PC-3 (cell line): ENCODE data around the gene ENO4. TPM values are rescaled to one million over a fixed set of nuclear protein-coding genes. Genes with fewer than 3 reads are reported as not detected.

Experiments
- ATAC-seq: fragments of 200-7000 bp; cut with Tn5 transposase; 2 replicates; pipeline ENCODE4 v1.9.1; 2020; ENCODE audit warnings: mild to moderate bottlenecking, moderate library complexity
- BruUV-seq: library from RNA; stranded (reverse); fragments of 400-500 nt; replicated peaks from 2 replicates; lab custom pipeline; 2021; lab: Mats Ljungman, UMichigan
- CTCF ChIA-PET: fragments of 300-600 bp; sonication (Branson Sonifier 250); formaldehyde crosslinking; loops from one replicate; lab custom pipeline; 2022; ENCODE audit warnings: antibody characterized with exemption; lab: Charles Lee
- POLR2A ChIA-PET: fragments of 300-600 bp; sonication (Branson Sonifier 250); formaldehyde crosslinking; loops from one replicate; lab custom pipeline; 2022; ENCODE audit warnings: antibody characterized with exemption; ENCODE audit not compliant: unreplicated experiment; lab: Charles Lee
- DNase-seq: peaks from one replicate; pipeline ENCODE4 v3.0.0-alpha.2; 2015
- H2AFZ ChIP-seq: fragments of 300-600 bp; sonication (generic); 2 replicates; pipeline ENCODE4 v1.6.0; 2016; ENCODE audit warnings: antibody characterized with exemption, low read length
- H3F3A ChIP-seq: fragments of 300-600 bp; sonication (generic); one replicate; pipeline ENCODE4 v1.6.0; 2017; ENCODE audit warnings: antibody characterized with exemption, low read length, control low read depth, mild to moderate bottlenecking; ENCODE audit not compliant: unreplicated experiment
- H3K27ac ChIP-seq: fragments of 300-600 bp; sonication (generic); 2 replicates; pipeline ENCODE4 v1.5.1; 2016; ENCODE audit warnings: mild to moderate bottlenecking, low read length
- H3K27me3 ChIP-seq: fragments of 300-600 bp; sonication (generic); 2 replicates; pipeline ENCODE4 v1.6.1; 2016; ENCODE audit warnings: low read length, mixed read lengths
- H3K36me3 ChIP-seq: fragments of 300-600 bp; sonication (generic); 2 replicates; pipeline ENCODE4 v1.6.1; 2016; ENCODE audit warnings: low read depth, mixed run types, low read length, mixed read lengths
- H3K4me1 ChIP-seq: fragments of 300-600 bp; sonication (generic); 2 replicates; pipeline ENCODE4 v1.5.1; 2016; ENCODE audit warnings: low read length; ENCODE audit not compliant: insufficient read depth
- H3K4me2 ChIP-seq: fragments of 300-600 bp; sonication (generic); 2 replicates; pipeline ENCODE4 v1.6.0; 2016; ENCODE audit warnings: low read length
- H3K4me3 ChIP-seq: fragments of 300-600 bp; sonication (generic); 2 replicates; pipeline ENCODE4 v1.5.1; 2016; ENCODE audit warnings: mild to moderate bottlenecking, low read length, mixed read lengths
- H3K79me2 ChIP-seq: fragments of 300-600 bp; sonication (generic); 2 replicates; pipeline ENCODE4 v1.6.1; 2017; ENCODE audit warnings: low read length, mixed read lengths
- H3K9ac ChIP-seq: fragments of 300-600 bp; sonication (generic); 2 replicates; pipeline ENCODE4 v1.6.0; 2016; ENCODE audit warnings: mild to moderate bottlenecking, low read length
- H3K9me2 ChIP-seq: fragments of 300-600 bp; sonication (generic); replicated peaks from 2 replicates; pipeline ENCODE4 v1.6.1; 2016; ENCODE audit warnings: mixed run types, low read length, mixed read lengths
- H3K9me3 ChIP-seq: fragments of 300-600 bp; sonication (generic); 2 replicates; pipeline ENCODE4 v1.6.1; 2016; ENCODE audit warnings: low read length, mixed read lengths
- H4K20me1 ChIP-seq: fragments of 300-600 bp; sonication (generic); 2 replicates; pipeline ENCODE4 v1.6.1; 2016; ENCODE audit warnings: low read length, mixed read lengths
- EZH2 ChIP-seq: fragments of 300-600 bp; sonication (generic); IDR thresholded peaks from one replicate; pipeline ENCODE4 v1.6.1; 2017; ENCODE audit warnings: antibody characterized with exemption, mild to moderate bottlenecking, low read length; ENCODE audit not compliant: unreplicated experiment
- EZH2phosphoT487 ChIP-seq: fragments of 300-600 bp; sonication (generic); IDR thresholded peaks from 2 replicates; pipeline ENCODE4 v1.6.1; 2018; ENCODE audit warnings: mild to moderate bottlenecking, antibody characterized with exemption, low read length, borderline replicate concordance
- intact Hi-C: fragments of 100-400 bp; cut with micrococcal nuclease; formaldehyde crosslinking; loops from 2 replicates; pipeline ENCODE4 v1.9.0; 2023
- total RNA-seq: library from RNA; depleted of rRNA; stranded (reverse); fragments of >200 nt; gene quantifications from 2 replicates; pipeline ENCODE4 v1.2.3, GENCODE V29; 2014
- TF ChIP-seq, protein P1 (sequence below): fragments of 300-600 bp; sonication (generic); conservative IDR thresholded peaks from 2 replicates; pipeline ENCODE4 v1.5.1; 2017; ENCODE audit warnings: antibody characterized with exemption, low read depth, mild to moderate bottlenecking, low read length

ENO4 gene
- total RNA-seq, 1 experiment from 2014 or later, result not detected

DNA sequence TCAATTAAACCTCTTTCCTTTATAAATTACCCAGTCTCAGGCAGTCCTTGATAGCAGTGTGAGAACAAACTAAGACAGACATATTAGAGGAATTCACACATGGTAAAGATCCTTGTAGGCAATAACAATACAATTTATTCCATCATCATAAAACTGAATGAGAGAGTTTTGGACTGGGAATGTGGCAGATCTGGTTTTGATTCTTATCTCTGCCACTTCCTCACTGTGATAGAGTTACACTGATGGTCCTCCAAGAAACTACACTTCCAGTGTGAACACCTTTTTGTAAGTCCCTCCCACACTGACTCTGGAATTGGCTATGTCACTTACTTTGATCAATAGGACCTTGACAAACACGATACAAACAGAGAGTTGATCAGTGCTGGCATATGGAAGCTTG lies 2.9 kb downstream of the ENO4 start:
- intact Hi-C loops, result no loop called here
- Histone ChIP-seq H3K9ac (no peak overlapping the region), H3K4me3 (no peak overlapping the region), H4K20me1 (no peaks in the 10 kb centered on the region), H3K9me3 (no peaks in the 10 kb centered on the region), H3K27me3 (no peaks in the 10 kb centered on the region), H2AFZ (no peak overlapping the region), H3K27ac (no peak overlapping the region), H3K36me3 (no peaks in the 10 kb centered on the region), H3K4me2 (no peak overlapping the region), H3K79me2 (no peaks in the 10 kb centered on the region), H3K4me1 (peaks cover 7% of the 10 kb centered on the region), H3F3A (no peaks in the 10 kb centered on the region), H3K9me2 (no peaks in the 10 kb centered on the region)
- TF ChIP-seq EZH2phosphoT487 (no peak), EZH2 (no peak)
- TF ChIP-seq, protein P1, sequence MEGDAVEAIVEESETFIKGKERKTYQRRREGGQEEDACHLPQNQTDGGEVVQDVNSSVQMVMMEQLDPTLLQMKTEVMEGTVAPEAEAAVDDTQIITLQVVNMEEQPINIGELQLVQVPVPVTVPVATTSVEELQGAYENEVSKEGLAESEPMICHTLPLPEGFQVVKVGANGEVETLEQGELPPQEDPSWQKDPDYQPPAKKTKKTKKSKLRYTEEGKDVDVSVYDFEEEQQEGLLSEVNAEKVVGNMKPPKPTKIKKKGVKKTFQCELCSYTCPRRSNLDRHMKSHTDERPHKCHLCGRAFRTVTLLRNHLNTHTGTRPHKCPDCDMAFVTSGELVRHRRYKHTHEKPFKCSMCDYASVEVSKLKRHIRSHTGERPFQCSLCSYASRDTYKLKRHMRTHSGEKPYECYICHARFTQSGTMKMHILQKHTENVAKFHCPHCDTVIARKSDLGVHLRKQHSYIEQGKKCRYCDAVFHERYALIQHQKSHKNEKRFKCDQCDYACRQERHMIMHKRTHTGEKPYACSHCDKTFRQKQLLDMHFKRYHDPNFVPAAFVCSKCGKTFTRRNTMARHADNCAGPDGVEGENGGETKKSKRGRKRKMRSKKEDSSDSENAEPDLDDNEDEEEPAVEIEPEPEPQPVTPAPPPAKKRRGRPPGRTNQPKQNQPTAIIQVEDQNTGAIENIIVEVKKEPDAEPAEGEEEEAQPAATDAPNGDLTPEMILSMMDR, result no peak
- POLR2A ChIA-PET, result no interaction called here
- no TSS peak for BruUV-seq
- CTCF ChIA-PET, result no interaction called here
- ATAC-seq, result no peak
- peak; percentile 32 for DNase-seq

DNA sequence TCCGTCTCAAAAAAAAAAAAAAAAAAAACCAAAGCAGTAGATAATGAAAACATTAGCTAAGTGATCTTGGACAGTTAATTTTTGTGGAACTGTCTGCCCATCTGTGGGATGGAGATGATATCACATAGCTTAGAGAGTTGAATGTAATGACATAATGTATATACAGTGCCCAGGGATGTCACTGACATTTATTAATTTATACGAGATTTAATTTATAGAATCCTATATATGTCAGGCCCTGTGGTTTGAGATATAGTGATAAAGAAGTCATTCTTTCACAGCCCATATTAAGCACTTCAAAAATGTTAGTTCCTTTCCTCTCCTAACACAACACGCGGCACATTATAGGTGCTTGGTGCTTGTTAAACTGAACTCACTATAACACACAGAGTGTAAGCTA lies 4.0 kb downstream of the ENO4 start:
- H3F3A ChIP-seq, result no peaks in the 10 kb centered on the region
- ChIA-PET CTCF (no interaction called here), POLR2A (no interaction called here)
- no TSS peak for BruUV-seq
- no peaks in the 10 kb centered on the region for H3K9me3 ChIP-seq
- TF ChIP-seq EZH2, result no peak
- TF ChIP-seq, protein P1, result no peak
- TF ChIP-seq EZH2phosphoT487, result no peak
- H3K36me3 ChIP-seq, result no peaks in the 10 kb centered on the region
- no peak overlapping the region for H3K9ac ChIP-seq
- peaks cover 7% of the 10 kb centered on the region for H3K4me1 ChIP-seq
- no peak overlapping the region for H3K4me2 ChIP-seq
- DNase-seq (no peak), ATAC-seq (no peak)
- H4K20me1 ChIP-seq, result no peaks in the 10 kb centered on the region
- no peaks in the 10 kb centered on the region for H3K27me3 ChIP-seq
- no peak overlapping the region for H3K4me3 ChIP-seq
- H3K9me2 ChIP-seq, result no peaks in the 10 kb centered on the region
- intact Hi-C loops, result no loop called here
- no peak overlapping the region for H2AFZ ChIP-seq
- no peak overlapping the region for H3K27ac ChIP-seq
- no peaks in the 10 kb centered on the region for H3K79me2 ChIP-seq

DNA sequence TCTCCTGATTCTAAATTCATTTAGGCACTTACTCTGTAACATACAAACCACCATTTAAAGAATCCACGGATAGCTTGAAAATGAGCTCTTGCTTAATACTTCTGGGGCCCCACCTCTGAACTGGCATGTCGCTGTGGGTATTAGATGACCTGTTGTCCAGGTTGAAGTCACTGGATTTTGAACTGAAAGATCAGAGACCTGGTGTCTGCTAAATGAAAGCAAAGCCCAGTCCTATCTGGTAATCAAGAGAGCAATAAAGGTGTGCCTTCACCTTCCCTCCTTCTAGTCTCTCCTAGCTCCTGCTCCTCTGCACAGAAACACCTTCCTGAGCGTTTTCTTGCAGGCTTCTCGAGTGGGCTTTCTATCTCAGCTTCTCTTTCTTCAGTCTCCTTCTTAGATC lies 4.4 kb downstream of the ENO4 start:
- DNase-seq, result no peak
- Histone ChIP-seq H3K27ac (no peak overlapping the region), H3K79me2 (no peaks in the 10 kb centered on the region), H3K4me3 (no peak overlapping the region), H3K27me3 (no peaks in the 10 kb centered on the region), H4K20me1 (no peaks in the 10 kb centered on the region), H3K4me1 (peaks cover 7% of the 10 kb centered on the region), H3K9me2 (no peaks in the 10 kb centered on the region), H3F3A (no peaks in the 10 kb centered on the region), H3K36me3 (no peaks in the 10 kb centered on the region), H3K9ac (no peak overlapping the region), H3K9me3 (no peaks in the 10 kb centered on the region), H3K4me2 (no peak overlapping the region), H2AFZ (no peak overlapping the region)
- intact Hi-C loops, result no loop called here
- ATAC-seq, result no peak
- ChIA-PET CTCF (no interaction called here), POLR2A (no interaction called here)
- BruUV-seq, result no TSS peak
- TF ChIP-seq EZH2 (no peak), EZH2phosphoT487 (no peak)
- TF ChIP-seq, protein P1, result no peak
